GM18519 (cell line): ENCODE data around the gene CAPN5.
A peak's percentile ranks its signal among the peaks of the same experiment; 100 is the strongest.
"Not testable (repeated sequence)": the region's sequence is repeated elsewhere in the genome, so short reads cannot be mapped to it uniquely, and the experiment has no call there.

Experiments used
- ATAC-seq: cut with Tn5 transposase; IDR thresholded peaks from one replicate; pipeline ENCODE4 v1.9.1; 2021; ENCODE audit warnings: mild to moderate bottlenecking, moderate library complexity; ENCODE audit not compliant: unreplicated experiment, low FRiP score

Gene CAPN5

GRCh38 chr11:77040889-77041288, 25.9 kb upstream of the CAPN5 start:
- ATAC-seq: no peak

- no peak for ATAC-seq
Measured at GRCh38 chr11:77042111-77042726, 24.6 kb upstream of the CAPN5 start.

GRCh38 chr11:77044356-77044755, 22.4 kb upstream of the CAPN5 start:
- no peak for ATAC-seq

GRCh38 chr11:77044886-77045285, 21.9 kb upstream of the CAPN5 start:
- ATAC-seq: no peak

- ATAC-seq: no peak
Measured at GRCh38 chr11:77046060-77046501, 20.7 kb upstream of the CAPN5 start.

- ATAC-seq: peak; percentile 61
Measured at GRCh38 chr11:77047007-77047927, 19.5 kb upstream of the CAPN5 start.

- not testable (repeated sequence) for ATAC-seq
Measured at GRCh38 chr11:77047928-77048446, 18.8 kb upstream of the CAPN5 start.

GRCh38 chr11:77049026-77049425, 17.7 kb upstream of the CAPN5 start:
- no peak for ATAC-seq

- ATAC-seq: no peak
Measured at GRCh38 chr11:77051511-77051910, 15.3 kb upstream of the CAPN5 start.

- ATAC-seq: no peak
Measured at GRCh38 chr11:77052518-77052917, 14.3 kb upstream of the CAPN5 start.

GRCh38 chr11:77053217-77054015, 13.4 kb upstream of the CAPN5 start:
- ATAC-seq: no peak

- no peak for ATAC-seq
Measured at GRCh38 chr11:77054084-77054483, 12.7 kb upstream of the CAPN5 start.

GRCh38 chr11:77055101-77055561, 11.6 kb upstream of the CAPN5 start:
- no peak for ATAC-seq

- ATAC-seq: no peak
Measured at GRCh38 chr11:77055913-77056312, 10.9 kb upstream of the CAPN5 start.

GRCh38 chr11:77056814-77057402, 9.9 kb upstream of the CAPN5 start:
- ATAC-seq: no peak

GRCh38 chr11:77057938-77058474, 8.8 kb upstream of the CAPN5 start:
- no peak for ATAC-seq

- no peak for ATAC-seq
Measured at GRCh38 chr11:77058900-77059299, 7.9 kb upstream of the CAPN5 start.

- ATAC-seq: no peak
Measured at GRCh38 chr11:77059806-77060205, 7.0 kb upstream of the CAPN5 start.

- no peak for ATAC-seq
Measured at GRCh38 chr11:77060234-77060633, 6.5 kb upstream of the CAPN5 start.

- not testable (repeated sequence) for ATAC-seq
Measured at GRCh38 chr11:77061258-77061657, 5.5 kb upstream of the CAPN5 start.
